ENCODE measurements around the gene EHMT1. TPM values are rescaled to one million over a fixed set of nuclear protein-coding genes. Genes with fewer than 3 reads are reported as not detected.
A peak's percentile ranks its signal among the peaks of the same experiment; 100 is the strongest.

The EHMT1 gene
- total and polyA plus RNA-seq, 9 of the 15 experiments (the other 6 are each of a cell fraction or from before 2014, with no cell fraction given), result 2.2 to 76.0 (median 36.4) TPM

DNA sequence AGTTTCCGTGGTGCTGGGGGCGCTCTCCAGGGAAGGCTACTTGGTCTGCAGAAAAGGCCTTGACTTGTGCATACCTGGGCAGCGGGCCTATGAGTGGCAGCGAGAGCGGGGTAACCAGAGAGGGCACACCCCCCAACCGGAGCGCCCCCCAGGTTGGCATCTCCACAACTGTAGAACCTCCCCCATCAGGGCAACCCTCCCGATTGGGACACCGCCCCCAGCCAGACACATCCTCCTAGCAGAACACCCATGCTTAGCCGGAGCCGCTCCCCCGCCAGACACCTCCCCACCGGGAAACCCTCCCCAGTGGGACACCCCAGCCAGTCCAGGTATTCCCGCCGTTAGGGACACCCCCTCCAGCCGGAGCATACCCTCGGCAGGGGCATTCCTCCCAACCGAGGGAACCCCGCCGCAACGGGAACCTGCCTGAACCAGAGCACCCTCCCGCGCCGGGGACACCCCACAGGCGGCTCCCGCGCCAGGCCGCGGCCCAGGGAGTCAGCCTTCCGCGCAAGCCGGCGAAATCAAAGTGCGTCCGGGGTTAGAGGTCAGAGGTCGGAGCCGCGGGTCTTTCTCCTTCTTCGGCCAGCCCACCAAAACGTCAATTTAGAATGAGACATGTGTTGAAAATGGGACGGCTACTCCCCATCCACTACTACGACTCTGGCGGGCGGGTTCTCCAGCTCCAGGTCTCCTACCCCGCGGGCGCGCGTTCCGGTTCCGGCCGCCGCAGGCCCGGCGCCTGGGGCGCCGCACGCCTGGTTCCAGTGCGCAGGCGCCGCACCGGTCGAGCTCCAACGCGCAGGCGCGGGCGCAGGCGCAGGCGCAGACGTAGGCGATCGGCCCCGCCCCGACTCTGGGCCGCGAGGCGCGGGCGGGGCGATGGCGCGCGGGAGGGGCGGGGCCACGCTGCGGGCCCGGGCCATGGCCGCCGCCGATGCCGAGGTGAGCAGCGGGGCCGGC, at the start of gene EHMT1 (continued):
- TF ChIP-seq LEF1 (IDR thresholded peaks at IDR 0.05) (no peak), NR0B1 (IDR thresholded peaks at IDR 0.05; ENCODE audit: partially characterized antibody) (no peak), ZNF668 (CRISPR knock-in tag; IDR thresholded peaks at IDR 0.05) (no peak), TAF1 (IDR thresholded peaks at IDR 0.05; ENCODE audit: control insufficient read depth, extremely low read depth, insufficient read depth, low read length, severe bottlenecking) (peak; percentile 59), FUS (optimal IDR thresholded peaks at IDR 0.05; ENCODE audit: low read depth, low read length) (no peak), CHD1 (IDR thresholded peaks at IDR 0.05; ENCODE audit: low read length) (no peak), ZNF311 (CRISPR knock-in tag; IDR thresholded peaks at IDR 0.05) (no peak), ARID2 (IDR thresholded peaks at IDR 0.05) (no peak), ZNF436 (CRISPR knock-in tag; IDR thresholded peaks at IDR 0.05) (peak; percentile 47; the same call in 1 of the 2 replicates), HNRNPLL (IDR thresholded peaks at IDR 0.05; ENCODE audit: low read depth, low read length, poor library complexity, severe bottlenecking) (peak; percentile 57), ZNF24 (IDR thresholded peaks at IDR 0.05) (no peak), NFIC (IDR thresholded peaks at IDR 0.05) (no peak), GTF2E2 (tag; IDR thresholded peaks at IDR 0.05) (no peak), SMAD1 (IDR thresholded peaks at IDR 0.05; ENCODE audit: low read depth, low read length, partially characterized antibody) (no peak), UBTF (IDR thresholded peaks at IDR 0.05; ENCODE audit: borderline replicate concordance in 1 of 2, low read depth in 2 of 2, low read length in 2 of 2) (no peak), ARHGAP35 (IDR thresholded peaks at IDR 0.05; ENCODE audit: partially characterized antibody) (no peak), CBX3 (IDR thresholded peaks at IDR 0.05; ENCODE audit: borderline replicate concordance in 1 of 2, low read length in 2 of 2) (no peak)
- TF ChIP-seq, protein P1, sequence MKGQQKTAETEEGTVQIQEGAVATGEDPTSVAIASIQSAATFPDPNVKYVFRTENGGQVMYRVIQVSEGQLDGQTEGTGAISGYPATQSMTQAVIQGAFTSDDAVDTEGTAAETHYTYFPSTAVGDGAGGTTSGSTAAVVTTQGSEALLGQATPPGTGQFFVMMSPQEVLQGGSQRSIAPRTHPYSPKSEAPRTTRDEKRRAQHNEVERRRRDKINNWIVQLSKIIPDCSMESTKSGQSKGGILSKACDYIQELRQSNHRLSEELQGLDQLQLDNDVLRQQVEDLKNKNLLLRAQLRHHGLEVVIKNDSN (CRISPR knock-in tag; IDR thresholded peaks at IDR 0.05), result no peak
- TF ChIP-seq, protein P2, sequence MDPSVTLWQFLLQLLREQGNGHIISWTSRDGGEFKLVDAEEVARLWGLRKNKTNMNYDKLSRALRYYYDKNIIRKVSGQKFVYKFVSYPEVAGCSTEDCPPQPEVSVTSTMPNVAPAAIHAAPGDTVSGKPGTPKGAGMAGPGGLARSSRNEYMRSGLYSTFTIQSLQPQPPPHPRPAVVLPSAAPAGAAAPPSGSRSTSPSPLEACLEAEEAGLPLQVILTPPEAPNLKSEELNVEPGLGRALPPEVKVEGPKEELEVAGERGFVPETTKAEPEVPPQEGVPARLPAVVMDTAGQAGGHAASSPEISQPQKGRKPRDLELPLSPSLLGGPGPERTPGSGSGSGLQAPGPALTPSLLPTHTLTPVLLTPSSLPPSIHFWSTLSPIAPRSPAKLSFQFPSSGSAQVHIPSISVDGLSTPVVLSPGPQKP (CRISPR knock-in tag; IDR thresholded peaks at IDR 0.05), result no peak
- TF ChIP-seq, protein P3, sequence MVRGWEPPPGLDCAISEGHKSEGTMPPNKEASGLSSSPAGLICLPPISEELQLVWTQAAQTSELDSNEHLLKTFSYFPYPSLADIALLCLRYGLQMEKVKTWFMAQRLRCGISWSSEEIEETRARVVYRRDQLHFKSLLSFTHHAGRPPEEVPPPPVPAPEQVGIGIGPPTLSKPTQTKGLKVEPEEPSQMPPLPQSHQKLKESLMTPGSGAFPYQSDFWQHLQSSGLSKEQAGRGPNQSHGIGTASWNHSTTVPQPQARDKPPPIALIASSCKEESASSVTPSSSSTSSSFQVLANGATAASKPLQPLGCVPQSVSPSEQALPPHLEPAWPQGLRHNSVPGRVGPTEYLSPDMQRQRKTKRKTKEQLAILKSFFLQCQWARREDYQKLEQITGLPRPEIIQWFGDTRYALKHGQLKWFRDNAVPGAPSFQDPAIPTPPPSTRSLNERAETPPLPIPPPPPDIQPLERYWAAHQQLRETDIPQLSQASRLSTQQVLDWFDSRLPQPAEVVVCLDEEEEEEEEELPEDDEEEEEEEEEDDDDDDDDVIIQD (CRISPR knock-in tag; IDR thresholded peaks at IDR 0.05), result 0 out of 2 replicates have a peak, but pooled peaks have one; percentile 1
